ENCODE results near the gene CLSTN1.
"Not testable (repeated sequence)": the region's sequence is repeated elsewhere in the genome, so short reads cannot be mapped to it uniquely, and the experiment has no call there.

Gene CLSTN1

DNA sequence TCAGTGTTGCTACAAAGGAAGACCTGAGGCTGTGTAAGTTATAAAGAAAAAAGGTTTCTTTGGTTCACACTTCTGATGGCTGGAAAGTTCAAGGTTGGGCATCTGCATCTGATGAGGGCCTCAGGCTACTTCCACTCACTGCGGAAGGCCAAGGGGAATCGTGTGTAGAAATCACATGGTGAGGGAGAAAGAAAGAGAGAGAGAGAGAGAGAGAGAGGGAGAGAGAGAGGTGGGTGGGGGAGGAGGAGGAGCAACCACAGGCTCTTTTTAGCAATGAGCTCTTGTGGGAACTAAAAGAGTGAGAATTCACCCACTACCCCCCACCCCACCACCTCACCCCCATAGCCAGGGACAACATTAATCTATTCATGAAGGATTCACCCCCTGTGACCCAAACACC is 59.9 kb downstream of the CLSTN1 start:
- no peak for DNase-seq (ENCODE audit: low spot score)
- TF ChIP-seq, protein P1, sequence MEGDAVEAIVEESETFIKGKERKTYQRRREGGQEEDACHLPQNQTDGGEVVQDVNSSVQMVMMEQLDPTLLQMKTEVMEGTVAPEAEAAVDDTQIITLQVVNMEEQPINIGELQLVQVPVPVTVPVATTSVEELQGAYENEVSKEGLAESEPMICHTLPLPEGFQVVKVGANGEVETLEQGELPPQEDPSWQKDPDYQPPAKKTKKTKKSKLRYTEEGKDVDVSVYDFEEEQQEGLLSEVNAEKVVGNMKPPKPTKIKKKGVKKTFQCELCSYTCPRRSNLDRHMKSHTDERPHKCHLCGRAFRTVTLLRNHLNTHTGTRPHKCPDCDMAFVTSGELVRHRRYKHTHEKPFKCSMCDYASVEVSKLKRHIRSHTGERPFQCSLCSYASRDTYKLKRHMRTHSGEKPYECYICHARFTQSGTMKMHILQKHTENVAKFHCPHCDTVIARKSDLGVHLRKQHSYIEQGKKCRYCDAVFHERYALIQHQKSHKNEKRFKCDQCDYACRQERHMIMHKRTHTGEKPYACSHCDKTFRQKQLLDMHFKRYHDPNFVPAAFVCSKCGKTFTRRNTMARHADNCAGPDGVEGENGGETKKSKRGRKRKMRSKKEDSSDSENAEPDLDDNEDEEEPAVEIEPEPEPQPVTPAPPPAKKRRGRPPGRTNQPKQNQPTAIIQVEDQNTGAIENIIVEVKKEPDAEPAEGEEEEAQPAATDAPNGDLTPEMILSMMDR (IDR thresholded peaks at IDR 0.05; ENCODE audit: extremely low read depth, insufficient read depth, missing control alignments), result no peak
- in situ Hi-C loops (cut with MboI; ENCODE audit: low pct_unique_long_range_greater_than_20kb, low sequenced_read_pairs, unreplicated experiment), result no loop called here

DNA sequence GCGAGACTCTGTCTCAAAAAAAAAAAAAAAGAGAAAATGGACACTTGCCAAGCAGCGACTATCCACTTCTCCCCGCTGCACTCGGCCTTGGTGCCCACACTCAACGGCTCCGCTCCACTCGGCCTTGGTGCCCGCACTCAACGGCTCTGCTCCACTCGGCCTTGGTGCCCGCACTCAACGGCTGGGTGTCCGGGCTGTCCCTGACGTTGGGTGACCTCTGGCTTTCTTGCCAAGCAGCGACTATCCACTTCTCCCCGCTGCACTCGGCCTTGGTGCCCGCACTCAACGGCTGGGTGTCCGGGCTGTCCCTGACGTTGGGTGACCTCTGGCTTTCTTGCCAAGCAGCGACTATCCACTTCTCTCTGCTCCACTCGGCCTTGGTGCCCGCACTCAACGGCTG is 61.3 kb downstream of the CLSTN1 start:
- DNase-seq (ENCODE audit: low spot score); in situ Hi-C loops (cut with MboI; ENCODE audit: low pct_unique_long_range_greater_than_20kb, low sequenced_read_pairs, unreplicated experiment): not testable (repeated sequence)

DNA sequence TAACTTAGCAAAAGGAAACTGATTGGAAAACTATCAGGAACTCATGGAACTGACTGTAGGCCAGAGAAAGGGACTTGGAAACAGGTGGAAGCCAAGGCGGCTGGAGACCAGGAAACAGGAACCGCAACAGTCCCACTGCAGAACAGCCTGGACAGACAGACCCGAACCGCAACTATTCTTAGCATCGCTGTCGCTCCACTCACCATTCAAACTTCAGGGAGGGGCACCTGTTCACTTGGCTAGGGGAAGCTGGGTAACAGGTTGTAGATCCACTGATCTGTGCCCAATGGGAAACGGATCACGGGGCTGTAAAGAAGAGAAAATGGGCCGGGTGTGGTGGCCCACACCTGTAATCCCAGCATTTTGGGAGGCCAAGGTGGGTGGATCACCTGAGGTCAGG is 61.9 kb downstream of the CLSTN1 start:
- in situ Hi-C loops (cut with MboI; ENCODE audit: low pct_unique_long_range_greater_than_20kb, low sequenced_read_pairs, unreplicated experiment), result no loop called here
- TF ChIP-seq, protein P1 (IDR thresholded peaks at IDR 0.05; ENCODE audit: extremely low read depth, insufficient read depth, missing control alignments), result no peak
- no peak for DNase-seq (ENCODE audit: low spot score)

DNA sequence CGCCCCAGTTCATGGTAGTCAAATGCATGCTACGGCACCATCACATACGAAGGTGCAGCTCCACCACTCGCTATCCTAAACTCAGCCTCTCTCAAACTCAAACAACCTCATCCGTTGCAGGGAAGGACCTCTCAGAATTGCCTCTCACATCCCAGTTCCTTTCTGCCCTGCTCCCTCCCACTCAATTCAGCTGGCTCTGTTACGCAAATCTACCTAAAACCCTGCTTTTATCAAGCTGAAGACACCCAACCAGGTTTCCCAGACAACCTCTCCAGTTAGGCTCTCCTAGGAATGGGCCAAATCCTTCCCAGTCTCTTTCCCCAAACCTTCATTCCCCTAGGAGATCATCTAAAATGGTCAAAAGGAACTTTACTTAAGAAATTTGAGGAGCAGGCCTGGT is 62.9 kb downstream of the CLSTN1 start:
- no peak for DNase-seq (ENCODE audit: low spot score)
- in situ Hi-C loops (cut with MboI; ENCODE audit: low pct_unique_long_range_greater_than_20kb, low sequenced_read_pairs, unreplicated experiment), result no loop called here
- TF ChIP-seq, protein P1 (IDR thresholded peaks at IDR 0.05; ENCODE audit: extremely low read depth, insufficient read depth, missing control alignments), result no peak

DNA sequence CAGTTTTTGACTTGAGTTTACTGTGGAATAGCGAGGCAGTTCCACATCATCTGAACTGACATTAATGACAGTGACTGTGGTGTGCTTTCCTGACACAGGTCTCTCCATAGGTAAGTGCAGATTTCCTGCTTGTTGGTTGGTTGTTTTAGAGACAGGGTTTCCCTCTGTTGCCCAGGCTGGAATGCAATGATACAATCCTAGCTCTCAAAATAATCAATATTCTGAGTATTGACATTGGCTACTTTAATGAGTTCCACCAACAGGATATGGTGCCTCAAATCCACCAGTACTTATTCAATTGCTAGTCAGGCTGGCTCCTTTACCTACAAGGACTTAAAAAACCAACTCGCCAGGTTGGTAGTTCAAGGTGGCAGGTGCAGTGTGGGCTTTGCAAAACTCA is 63.8 kb downstream of the CLSTN1 start:
- in situ Hi-C loops (cut with MboI; ENCODE audit: low pct_unique_long_range_greater_than_20kb, low sequenced_read_pairs, unreplicated experiment), result no loop called here
- no peak for DNase-seq (ENCODE audit: low spot score)
- TF ChIP-seq, protein P1 (IDR thresholded peaks at IDR 0.05; ENCODE audit: extremely low read depth, insufficient read depth, missing control alignments), result no peak

DNA sequence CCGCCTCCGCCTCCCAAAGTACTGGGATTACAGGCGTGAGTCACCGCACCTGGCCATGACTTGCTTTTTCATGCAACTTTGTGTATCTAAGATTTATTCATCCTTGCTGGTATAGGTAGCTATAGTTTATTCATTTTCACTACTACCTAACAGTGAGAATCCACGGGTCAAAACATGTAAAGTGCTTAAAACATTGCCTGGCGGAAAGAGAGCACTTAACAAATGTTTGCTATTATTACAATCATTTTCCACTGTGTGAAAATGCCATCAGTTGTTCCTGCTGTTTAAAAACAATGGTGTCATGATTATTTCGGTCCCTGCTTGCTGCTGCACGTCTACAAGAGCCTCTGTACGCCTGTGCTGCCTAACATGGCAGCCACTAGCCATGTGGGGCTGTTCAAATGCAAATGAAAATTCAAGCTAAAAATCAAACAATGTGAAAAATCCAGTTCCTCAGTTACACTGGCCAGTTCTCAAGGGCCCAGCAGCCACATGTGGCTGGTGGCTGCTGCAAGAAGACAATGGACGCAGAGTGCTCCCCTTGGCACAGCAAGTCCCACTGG is 65.1 kb downstream of the CLSTN1 start:
- TF ChIP-seq, protein P1 (IDR thresholded peaks at IDR 0.05; ENCODE audit: extremely low read depth, insufficient read depth, missing control alignments), result no peak
- DNase-seq (ENCODE audit: low spot score), result no peak
- in situ Hi-C loops (cut with MboI; ENCODE audit: low pct_unique_long_range_greater_than_20kb, low sequenced_read_pairs, unreplicated experiment), result no loop called here

DNA sequence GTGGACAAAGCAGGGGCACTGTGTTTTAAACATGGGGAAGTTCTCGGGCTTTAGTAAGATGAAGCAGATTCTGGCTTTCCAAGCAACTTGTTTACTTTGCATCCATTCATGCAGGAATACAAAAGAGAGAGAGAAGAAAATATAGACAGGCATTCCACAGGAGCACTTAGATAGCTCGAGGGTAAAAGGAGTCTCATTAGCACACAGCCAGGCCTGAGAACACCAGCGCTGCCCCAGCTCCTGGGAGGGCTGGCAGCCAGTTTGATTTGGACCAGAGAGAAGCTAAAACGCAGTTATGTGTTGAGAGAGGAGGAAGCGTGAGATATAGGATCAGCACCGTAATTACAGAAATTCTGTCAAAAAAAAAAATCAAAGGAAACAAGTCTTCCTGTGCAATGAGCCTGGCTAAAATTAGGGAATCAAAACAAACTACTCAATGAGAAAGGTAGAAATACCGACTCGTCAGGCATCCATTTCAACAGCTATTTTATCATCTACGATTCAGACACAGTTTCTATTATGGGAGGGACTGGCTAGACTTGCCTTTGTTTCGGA is 68.2 kb downstream of the CLSTN1 start:
- no peak for DNase-seq (ENCODE audit: low spot score)
- TF ChIP-seq, protein P1 (IDR thresholded peaks at IDR 0.05; ENCODE audit: extremely low read depth, insufficient read depth, missing control alignments), result no peak
- in situ Hi-C loops (cut with MboI; ENCODE audit: low pct_unique_long_range_greater_than_20kb, low sequenced_read_pairs, unreplicated experiment), result no loop called here

Data from GM13977 (cell line).